ENCODE results near the gene HOXD9.
A peak's percentile ranks its signal among the peaks of the same experiment; 100 is the strongest.

Gene HOXD9

DNA sequence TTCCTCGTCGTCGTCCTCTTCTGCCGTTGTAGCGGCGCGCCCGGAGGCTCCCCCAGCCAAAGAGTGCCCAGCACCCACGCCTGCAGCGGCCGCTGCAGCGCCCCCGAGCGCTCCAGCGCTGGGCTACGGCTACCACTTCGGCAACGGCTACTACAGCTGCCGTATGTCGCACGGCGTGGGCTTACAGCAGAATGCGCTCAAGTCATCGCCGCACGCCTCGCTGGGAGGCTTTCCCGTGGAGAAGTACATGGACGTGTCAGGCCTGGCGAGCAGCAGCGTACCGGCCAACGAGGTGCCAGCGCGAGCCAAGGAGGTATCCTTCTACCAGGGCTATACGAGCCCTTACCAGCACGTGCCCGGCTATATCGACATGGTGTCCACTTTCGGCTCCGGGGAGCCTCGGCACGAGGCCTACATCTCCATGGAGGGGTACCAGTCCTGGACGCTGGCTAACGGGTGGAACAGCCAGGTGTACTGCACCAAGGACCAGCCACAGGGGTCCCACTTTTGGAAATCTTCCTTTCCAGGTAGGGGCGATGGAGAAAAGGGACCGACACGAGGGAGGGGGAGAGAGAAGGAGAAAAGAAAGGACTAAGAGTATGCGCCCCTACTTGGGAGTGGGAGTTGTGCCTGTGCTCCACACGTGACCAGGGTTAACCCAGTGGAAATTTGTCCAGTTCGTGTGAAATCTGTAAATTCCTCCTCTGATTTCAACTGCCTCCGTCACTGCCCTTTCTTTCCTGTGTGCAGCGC is 29.2 kb upstream of the HOXD9 start:
- H3K4me2 ChIP-seq (ENCODE audit: low read length): peak overlapping the region; percentile 60
- no peak overlapping the region for H2AK5ac ChIP-seq (ENCODE audit: low read length)
- peak overlapping the region; percentile 24 for H3K9ac ChIP-seq (ENCODE audit: low read length)
- no CpG with 5 or more reads among the region's 53 CpGs for WGBS (ENCODE audit: extremely low coverage, insufficient coverage, low lambda C conversion rate)
- no peaks in the 10 kb centered on the region for H3K79me1 ChIP-seq (ENCODE audit: low read length)
- H3K4me1 ChIP-seq (ENCODE audit: control insufficient read depth, low read depth, low read length): peaks cover 7% of the 10 kb centered on the region
- H2BK5ac ChIP-seq (ENCODE audit: low read length): no peak overlapping the region
- H3K56ac ChIP-seq (ENCODE audit: low read length): peak overlapping the region; percentile 56
- H3K79me2 ChIP-seq (ENCODE audit: control insufficient read depth, insufficient read depth, low read length): no peaks in the 10 kb centered on the region
- H3K27ac ChIP-seq (ENCODE audit: low read depth, low read length): no peak overlapping the region
- no peak overlapping the region for H4K8ac ChIP-seq (ENCODE audit: low read depth, low read length)
- no peak overlapping the region for H2BK15ac ChIP-seq (replicated peaks; ENCODE audit: low read depth)
- H3K4me3 ChIP-seq (ENCODE audit: low read length): no peak overlapping the region
- H3K27me3 ChIP-seq (ENCODE audit: insufficient read depth, low read length, poor library complexity): peaks cover 64% of the 10 kb centered on the region
- H3K18ac ChIP-seq (ENCODE audit: low read length): no peak overlapping the region
- H3K4ac ChIP-seq (ENCODE audit: low read depth, low read length): no peak overlapping the region
- DNase-seq: peak; percentile 48
- H3K36me3 ChIP-seq (ENCODE audit: control insufficient read depth, insufficient read depth, low read length): no peaks in the 10 kb centered on the region
- H3K23ac ChIP-seq (ENCODE audit: low read length): peak overlapping the region; percentile 54
- no peak overlapping the region for H2BK120ac ChIP-seq (ENCODE audit: low read depth, low read length)
- no peak overlapping the region for H4K5ac ChIP-seq (ENCODE audit: low read length)

- no peak overlapping the region for H2AK5ac ChIP-seq (ENCODE audit: low read length)
- H3K23ac ChIP-seq (ENCODE audit: low read length): peak overlapping the region; percentile 18
- no peaks in the 10 kb centered on the region for H3K79me1 ChIP-seq (ENCODE audit: low read length)
- no peaks in the 10 kb centered on the region for H3K36me3 ChIP-seq (ENCODE audit: control insufficient read depth, insufficient read depth, low read length)
- no peak overlapping the region for H3K18ac ChIP-seq (ENCODE audit: low read length)
- H3K4ac ChIP-seq (ENCODE audit: low read depth, low read length): no peak overlapping the region
- no peak overlapping the region for H3K4me2 ChIP-seq (ENCODE audit: low read length)
- no peak overlapping the region for H2BK5ac ChIP-seq (ENCODE audit: low read length)
- peaks cover 66% of the 10 kb centered on the region for H3K27me3 ChIP-seq (ENCODE audit: insufficient read depth, low read length, poor library complexity)
- H2BK15ac ChIP-seq (replicated peaks; ENCODE audit: low read depth): no peak overlapping the region
- H2BK120ac ChIP-seq (ENCODE audit: low read depth, low read length): no peak overlapping the region
- no peak overlapping the region for H3K4me3 ChIP-seq (ENCODE audit: low read length)
- H3K27ac ChIP-seq (ENCODE audit: low read depth, low read length): no peak overlapping the region
- H3K79me2 ChIP-seq (ENCODE audit: control insufficient read depth, insufficient read depth, low read length): no peaks in the 10 kb centered on the region
- H4K5ac ChIP-seq (ENCODE audit: low read length): no peak overlapping the region
- DNase-seq: no peak
- H3K9ac ChIP-seq (ENCODE audit: low read length): no peak overlapping the region
- H4K8ac ChIP-seq (ENCODE audit: low read depth, low read length): no peak overlapping the region
- peaks cover 7% of the 10 kb centered on the region for H3K4me1 ChIP-seq (ENCODE audit: control insufficient read depth, low read depth, low read length)
- no CpG with 5 or more reads among the region's 8 CpGs for WGBS (ENCODE audit: extremely low coverage, insufficient coverage, low lambda C conversion rate)
- no peak overlapping the region for H3K56ac ChIP-seq (ENCODE audit: low read length)
These were observed 28.6 kb upstream of the HOXD9 start for GRCh38 chr2:176093898-176094249.

- H3K79me2 ChIP-seq (ENCODE audit: control insufficient read depth, insufficient read depth, low read length): no peaks in the 10 kb centered on the region
- H2AK5ac ChIP-seq (ENCODE audit: low read length): no peak overlapping the region
- no peak overlapping the region for H2BK15ac ChIP-seq (replicated peaks; ENCODE audit: low read depth)
- H4K8ac ChIP-seq (ENCODE audit: low read depth, low read length): no peak overlapping the region
- DNase-seq: no peak
- no CpG with 5 or more reads among the region's 12 CpGs for WGBS (ENCODE audit: extremely low coverage, insufficient coverage, low lambda C conversion rate)
- peaks cover 66% of the 10 kb centered on the region for H3K27me3 ChIP-seq (ENCODE audit: insufficient read depth, low read length, poor library complexity)
- no peak overlapping the region for H3K4me3 ChIP-seq (ENCODE audit: low read length)
- H3K56ac ChIP-seq (ENCODE audit: low read length): no peak overlapping the region
- no peak overlapping the region for H3K4ac ChIP-seq (ENCODE audit: low read depth, low read length)
- no peak overlapping the region for H3K27ac ChIP-seq (ENCODE audit: low read depth, low read length)
- no peak overlapping the region for H3K23ac ChIP-seq (ENCODE audit: low read length)
- no peak overlapping the region for H2BK120ac ChIP-seq (ENCODE audit: low read depth, low read length)
- H4K5ac ChIP-seq (ENCODE audit: low read length): no peak overlapping the region
- H3K79me1 ChIP-seq (ENCODE audit: low read length): no peaks in the 10 kb centered on the region
- no peak overlapping the region for H3K4me2 ChIP-seq (ENCODE audit: low read length)
- peaks cover 7% of the 10 kb centered on the region for H3K4me1 ChIP-seq (ENCODE audit: control insufficient read depth, low read depth, low read length)
- H3K9ac ChIP-seq (ENCODE audit: low read length): no peak overlapping the region
- no peak overlapping the region for H3K18ac ChIP-seq (ENCODE audit: low read length)
- H2BK5ac ChIP-seq (ENCODE audit: low read length): no peak overlapping the region
- H3K36me3 ChIP-seq (ENCODE audit: control insufficient read depth, insufficient read depth, low read length): no peaks in the 10 kb centered on the region
These were observed 28.2 kb upstream of the HOXD9 start for GRCh38 chr2:176094349-176094748.

- Histone ChIP-seq H3K27ac (ENCODE audit: low read depth, low read length) (no peak overlapping the region), H3K4ac (ENCODE audit: low read depth, low read length) (no peak overlapping the region), H3K36me3 (ENCODE audit: control insufficient read depth, insufficient read depth, low read length) (no peaks in the 10 kb centered on the region), H3K9ac (ENCODE audit: low read length) (no peak overlapping the region), H4K8ac (ENCODE audit: low read depth, low read length) (no peak overlapping the region), H3K23ac (ENCODE audit: low read length) (no peak overlapping the region), H2AK5ac (ENCODE audit: low read length) (no peak overlapping the region), H3K56ac (ENCODE audit: low read length) (no peak overlapping the region), H3K27me3 (ENCODE audit: insufficient read depth, low read length, poor library complexity) (peaks cover 67% of the 10 kb centered on the region), H3K18ac (ENCODE audit: low read length) (no peak overlapping the region), H3K79me1 (ENCODE audit: low read length) (no peaks in the 10 kb centered on the region), H2BK15ac (replicated peaks; ENCODE audit: low read depth) (no peak overlapping the region), H3K4me2 (ENCODE audit: low read length) (no peak overlapping the region), H2BK120ac (ENCODE audit: low read depth, low read length) (no peak overlapping the region), H3K4me3 (ENCODE audit: low read length) (no peak overlapping the region), H4K5ac (ENCODE audit: low read length) (no peak overlapping the region), H3K4me1 (ENCODE audit: control insufficient read depth, low read depth, low read length) (peaks cover 7% of the 10 kb centered on the region), H2BK5ac (ENCODE audit: low read length) (no peak overlapping the region), H3K79me2 (ENCODE audit: control insufficient read depth, insufficient read depth, low read length) (no peaks in the 10 kb centered on the region)
- DNase-seq: no peak
- WGBS (ENCODE audit: extremely low coverage, insufficient coverage, low lambda C conversion rate): no CpG with 5 or more reads among the region's 5 CpGs
These were observed 27.1 kb upstream of the HOXD9 start for GRCh38 chr2:176095421-176095820.

DNA sequence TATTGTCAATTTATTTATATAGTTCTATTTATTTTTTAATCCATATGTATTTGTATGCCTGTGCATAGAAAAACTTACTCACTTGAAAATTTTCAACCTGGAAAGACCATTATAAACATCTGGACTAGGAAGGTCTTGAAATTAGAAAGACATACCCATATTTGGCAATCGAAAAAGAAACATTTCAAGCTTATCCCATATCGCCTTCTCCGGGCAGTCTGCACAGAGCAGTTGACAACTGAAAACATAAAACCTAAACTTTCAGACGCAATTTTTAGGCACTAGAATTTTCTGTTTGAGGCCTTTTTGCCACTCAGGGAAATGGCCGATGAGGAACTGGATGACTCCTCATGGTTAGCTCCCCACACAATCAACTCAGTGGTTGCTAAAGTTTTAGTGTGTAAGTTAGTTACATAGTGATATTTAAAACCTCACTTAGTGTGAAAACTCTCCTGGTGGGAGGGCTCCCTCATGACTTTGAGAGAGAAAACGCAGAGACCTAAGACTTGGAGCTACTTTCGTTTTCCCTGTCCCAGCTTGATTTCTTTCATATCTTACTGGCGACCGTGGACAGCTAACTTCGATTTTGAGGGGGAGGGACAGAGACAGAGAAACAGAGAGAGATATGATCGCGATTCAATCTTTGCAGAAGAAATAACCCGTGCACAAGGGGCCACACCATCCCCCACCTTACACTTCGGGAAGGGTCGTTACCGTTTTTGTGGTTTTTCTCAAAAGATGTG is 26.1 kb upstream of the HOXD9 start:
- H2BK15ac ChIP-seq (replicated peaks; ENCODE audit: low read depth): no peak overlapping the region
- WGBS (ENCODE audit: extremely low coverage, insufficient coverage, low lambda C conversion rate): no CpG with 5 or more reads among the region's 16 CpGs

More for the DNA sequence above, 26.1 kb upstream of the HOXD9 start:
- Histone ChIP-seq H4K5ac (ENCODE audit: low read length) (no peak overlapping the region), H3K4me3 (ENCODE audit: low read length) (no peak overlapping the region), H2BK5ac (ENCODE audit: low read length) (no peak overlapping the region), H3K79me1 (ENCODE audit: low read length) (no peaks in the 10 kb centered on the region), H3K56ac (ENCODE audit: low read length) (no peak overlapping the region), H3K4me1 (ENCODE audit: control insufficient read depth, low read depth, low read length) (peaks cover 7% of the 10 kb centered on the region), H3K27ac (ENCODE audit: low read depth, low read length) (no peak overlapping the region), H4K8ac (ENCODE audit: low read depth, low read length) (no peak overlapping the region), H3K18ac (ENCODE audit: low read length) (no peak overlapping the region), H3K79me2 (ENCODE audit: control insufficient read depth, insufficient read depth, low read length) (no peaks in the 10 kb centered on the region), H2BK120ac (ENCODE audit: low read depth, low read length) (no peak overlapping the region), H3K4me2 (ENCODE audit: low read length) (peak overlapping the region; percentile 31), H3K9ac (ENCODE audit: low read length) (no peak overlapping the region), H3K23ac (ENCODE audit: low read length) (no peak overlapping the region), H2AK5ac (ENCODE audit: low read length) (no peak overlapping the region), H3K36me3 (ENCODE audit: control insufficient read depth, insufficient read depth, low read length) (no peaks in the 10 kb centered on the region), H3K27me3 (ENCODE audit: insufficient read depth, low read length, poor library complexity) (peaks cover 68% of the 10 kb centered on the region), H3K4ac (ENCODE audit: low read depth, low read length) (no peak overlapping the region)
- DNase-seq: no peak
